H1 (cell line): ENCODE data around the gene NT5DC3. TPM values are rescaled to one million over a fixed set of nuclear protein-coding genes. Genes with fewer than 3 reads are reported as not detected.

Source experiments
- CTCF ChIA-PET: fragments of 300-600 bp; sonication (Branson Sonifier 250); formaldehyde crosslinking; loops from one replicate; lab custom pipeline; 2021; ENCODE audit not compliant: partially characterized antibody; lab: Charles Lee
- POLR2A ChIA-PET: fragments of 300-600 bp; sonication (Branson Sonifier 250); formaldehyde crosslinking; loops from one replicate; lab custom pipeline; 2021; ENCODE audit warnings: inconsistent platforms; ENCODE audit not compliant: partially characterized antibody; lab: Charles Lee
- DNase-seq, 2 experiments: peaks; one replicate each; pipeline versions ENCODE4 v3.0.0 to v3.0.0-alpha.2; 2010 to 2022; ENCODE audit warnings: low spot score in 2 of 2, low read depth in 1 of 2, mixed read lengths in 1 of 2
- FAIRE-seq: peaks from 2 replicates; lab custom pipeline; 2011; peaks lifted over from hg19 to GRCh38; lab: Jason Lieb, UNC
- H2AFZ ChIP-seq: 2 replicates; pipeline ENCODE4 v1.8.1; 2012; ENCODE audit warnings: low read length, inconsistent platforms
- H2AK5ac ChIP-seq: 2 replicates; pipeline ENCODE4 v1.6.1; 2013; ENCODE audit warnings: low read depth, low read length
- H2BK120ac ChIP-seq: replicated peaks from 2 replicates; pipeline ENCODE3; 2013; ENCODE audit warnings: low read depth, low read length, inconsistent platforms
- H2BK12ac ChIP-seq: 2 replicates; pipeline ENCODE4 v1.6.1; 2013; ENCODE audit warnings: low read depth, low read length
- H2BK15ac ChIP-seq: 2 replicates; pipeline ENCODE4 v1.6.1; 2013; ENCODE audit warnings: low read length
- H2BK20ac ChIP-seq: 2 replicates; pipeline ENCODE4 v1.6.1; 2013; ENCODE audit warnings: low read length
- H2BK5ac ChIP-seq: 2 replicates; pipeline ENCODE4 v1.6.1; 2013; ENCODE audit warnings: low read depth, low read length
- H3K14ac ChIP-seq: 2 replicates; pipeline ENCODE4 v1.6.1; 2013; ENCODE audit warnings: inconsistent platforms; ENCODE audit not compliant: insufficient read length
- H3K18ac ChIP-seq: 2 replicates; pipeline ENCODE4 v1.6.1; 2013; ENCODE audit warnings: low read length; ENCODE audit errors: extremely low read depth
- H3K23ac ChIP-seq: 2 replicates; pipeline ENCODE4 v1.6.1; 2013; ENCODE audit warnings: inconsistent platforms; ENCODE audit not compliant: insufficient read length
- H3K23me2 ChIP-seq: 2 replicates; pipeline ENCODE4 v1.6.1; 2013; ENCODE audit warnings: low read depth, low read length
- H3K27ac ChIP-seq: 2 replicates; pipeline ENCODE4 v1.6.1; 2011; ENCODE audit warnings: low read depth, low read length, inconsistent platforms
- H3K27me3 ChIP-seq, 4 experiments: replicated peaks in 1 of 4; 1 replicate in 1 of 4; 2 replicates in 3 of 4; pipeline versions ENCODE4 v1.6.1 to v1.8.1; 2011 to 2013; ENCODE audit warnings: low read length in 3 of 4, mild to moderate bottlenecking in 3 of 4, inconsistent platforms in 2 of 4, mixed read lengths in 2 of 4, moderate library complexity in 1 of 4; ENCODE audit not compliant: control insufficient read depth in 3 of 4, insufficient read depth in 3 of 4; ENCODE audit errors: extremely low read depth in 1 of 4
- H3K36me3 ChIP-seq, 4 experiments: 2 replicates each; pipeline versions ENCODE4 v1.6.1 to v1.8.1; 2011 to 2013; ENCODE audit warnings: mild to moderate bottlenecking in 4 of 4, low read length in 3 of 4, moderate library complexity in 2 of 4, control low read depth in 1 of 4, inconsistent platforms in 1 of 4; ENCODE audit not compliant: insufficient read depth in 4 of 4, control insufficient read depth in 2 of 4
- H3K4ac ChIP-seq: replicated peaks from 2 replicates; pipeline ENCODE3; 2013; ENCODE audit warnings: low read length, low read depth, mixed read lengths, inconsistent platforms; ENCODE audit not compliant: insufficient read length
- H3K4me1 ChIP-seq, 4 experiments: replicated peaks in 1 of 4; 1 replicate in 1 of 4; 2 replicates in 3 of 4; pipeline versions ENCODE4 v1.6.1 to v1.8.1; 2011 to 2013; ENCODE audit warnings: low read length in 3 of 4, inconsistent platforms in 2 of 4, mixed read lengths in 1 of 4; ENCODE audit not compliant: insufficient read depth in 4 of 4, control insufficient read depth in 3 of 4
- H3K4me2 ChIP-seq, 2 experiments: 2 replicates each; pipeline versions ENCODE4 v1.6.1 to v1.8.1; 2011 to 2013; ENCODE audit warnings: low read depth in 2 of 2, low read length in 2 of 2, control low read depth in 1 of 2, inconsistent platforms in 1 of 2, mild to moderate bottlenecking in 1 of 2; ENCODE audit not compliant: insufficient read depth in 1 of 2
- H3K4me3 ChIP-seq, 4 experiments: fragments of 200-600, 300-600 bp in 1 of 4; sonication (generic), shearing (Covaris generic), sonication (Bioruptor Twin) in 1 of 4; 2 replicates each; pipeline versions ENCODE4 v1.5.1 to v1.8.1; 2011 to 2016; ENCODE audit warnings: low read length in 4 of 4, low read depth in 3 of 4, control low read depth in 2 of 4, inconsistent platforms in 2 of 4, mild to moderate bottlenecking in 2 of 4, mixed read lengths in 1 of 4, moderate library complexity in 1 of 4; ENCODE audit not compliant: insufficient read depth in 2 of 4; ENCODE audit errors: extremely low read depth in 1 of 4
- H3K56ac ChIP-seq: replicated peaks from 2 replicates; pipeline ENCODE3; 2013; ENCODE audit warnings: low read depth, mild to moderate bottlenecking, mixed read lengths, low read length, inconsistent platforms; ENCODE audit not compliant: insufficient read length
- H3K79me1 ChIP-seq: 2 replicates; pipeline ENCODE4 v1.6.1; 2013; ENCODE audit warnings: low read depth, low read length, control low read depth
- H3K79me2 ChIP-seq, 2 experiments: 2 replicates each; pipeline versions ENCODE4 v1.6.1 to v1.8.1; 2012 to 2013; ENCODE audit warnings: low read length in 2 of 2, mild to moderate bottlenecking in 2 of 2, inconsistent platforms in 1 of 2; ENCODE audit not compliant: insufficient read depth in 2 of 2, control insufficient read depth in 1 of 2
- H3K9ac ChIP-seq, 4 experiments: replicated peaks in 1 of 4; 1 replicate in 1 of 4; 2 replicates in 3 of 4; pipeline versions ENCODE4 v1.6.1 to v1.8.1; 2011 to 2013; ENCODE audit warnings: low read depth in 3 of 4, low read length in 3 of 4, control low read depth in 2 of 4, mild to moderate bottlenecking in 2 of 4, moderate library complexity in 2 of 4, inconsistent platforms in 1 of 4; ENCODE audit errors: extremely low read depth in 1 of 4
- H3K9me3 ChIP-seq, 2 experiments: 2 replicates each; pipeline versions ENCODE4 v1.6.1 to v1.8.1; 2012 to 2013; ENCODE audit warnings: mild to moderate bottlenecking in 2 of 2, moderate library complexity in 2 of 2, control low read depth in 1 of 2, inconsistent platforms in 1 of 2, low read depth in 1 of 2, low read length in 1 of 2, mixed read lengths in 1 of 2; ENCODE audit not compliant: insufficient read depth in 2 of 2
- H4K20me1 ChIP-seq, 2 experiments: replicated peaks in 1 of 2; 2 replicates each; pipeline versions ENCODE3 to v1.8.1; 2011 to 2013; ENCODE audit warnings: inconsistent platforms in 2 of 2, low read length in 2 of 2, mild to moderate bottlenecking in 1 of 2; ENCODE audit not compliant: insufficient read depth in 2 of 2, control insufficient read depth in 1 of 2
- H4K5ac ChIP-seq: 2 replicates; pipeline ENCODE4 v1.6.1; 2013; ENCODE audit warnings: low read length, low read depth, mixed read lengths, inconsistent platforms; ENCODE audit not compliant: insufficient read length
- H4K8ac ChIP-seq: 2 replicates; pipeline ENCODE4 v1.8.0; 2013; ENCODE audit warnings: mild to moderate bottlenecking, moderate library complexity, low read length, inconsistent platforms; ENCODE audit not compliant: insufficient read depth; ENCODE audit errors: extremely low read depth
- H4K91ac ChIP-seq: replicated peaks from 2 replicates; pipeline ENCODE3; 2013; ENCODE audit warnings: low read length, mixed read lengths, inconsistent platforms; ENCODE audit not compliant: insufficient read length
- CBX5 ChIP-seq: fragments of 300-800, 300-1000 bp; sonication (generic); IDR thresholded peaks from 2 replicates; pipeline ENCODE4 v1.7.1; 2016; ENCODE audit warnings: antibody characterized with exemption, low read length, low read depth
- CTCF ChIP-seq, 3 experiments: IDR thresholded peaks; 1 replicate in 2 of 3; 2 replicates in 1 of 3; pipeline versions ENCODE4 v1.5.1 to v1.6.1; 2011; ENCODE audit warnings: low read length in 3 of 3, mild to moderate bottlenecking in 3 of 3, inconsistent platforms in 2 of 3, low read depth in 1 of 3, moderate library complexity in 1 of 3; ENCODE audit not compliant: insufficient read depth in 1 of 3; ENCODE audit errors: control extremely low read depth in 1 of 3
- JUND ChIP-seq: IDR thresholded peaks from 2 replicates; pipeline ENCODE4 v1.6.1; 2011; ENCODE audit warnings: mild to moderate bottlenecking, improper control_type of control experiment, low read length
- MAFK ChIP-seq: IDR thresholded peaks from 2 replicates; pipeline ENCODE4 v1.6.1; 2012; ENCODE audit warnings: low read depth, mild to moderate bottlenecking, improper control_type of control experiment, low read length
- SAP30 ChIP-seq: fragments of 300-600 bp; sonication (generic); IDR thresholded peaks from 2 replicates; pipeline ENCODE4 v1.7.1; 2012; ENCODE audit warnings: low read length, moderate library complexity, mild to moderate bottlenecking, inconsistent platforms; ENCODE audit not compliant: insufficient read depth, insufficient replicate concordance
- SIN3A ChIP-seq, 2 experiments: IDR thresholded peaks in 1 of 2; conservative IDR thresholded peaks in 1 of 2; 2 replicates each; pipeline ENCODE4 v1.6.1; 2011 to 2012; ENCODE audit warnings: low read length in 2 of 2, improper control_type of control experiment in 1 of 2, low read depth in 1 of 2, mild to moderate bottlenecking in 1 of 2
- SIRT6 ChIP-seq: IDR thresholded peaks from one replicate; pipeline ENCODE4 v1.7.1; 2012; ENCODE audit warnings: low read length, inconsistent platforms
- SP2 ChIP-seq: IDR thresholded peaks from 2 replicates; pipeline ENCODE4 v1.6.1; 2012; ENCODE audit warnings: mild to moderate bottlenecking, low read length, inconsistent platforms
- SRF ChIP-seq: IDR thresholded peaks from 2 replicates; pipeline ENCODE4 v1.6.1; 2011; ENCODE audit warnings: mild to moderate bottlenecking, low read depth, low read length, moderate library complexity
- TBP ChIP-seq: IDR thresholded peaks from 2 replicates; pipeline ENCODE4 v1.6.1; 2011; ENCODE audit warnings: low read depth, low read length, improper control_type of control experiment
- TEAD4 ChIP-seq: IDR thresholded peaks from 2 replicates; pipeline ENCODE4 v1.6.1; 2012; ENCODE audit warnings: low read depth, low read length, inconsistent platforms, mixed read lengths
- ZNF274 ChIP-seq: IDR thresholded peaks from 2 replicates; pipeline ENCODE4 v1.7.0; 2012; ENCODE audit warnings: low read length, borderline replicate concordance; ENCODE audit errors: extremely low read depth
- WGBS, 2 experiments: shearing (Covaris generic) in 1 of 2; methylation state at CpG; one replicate each; pipeline versions ENCODE4 v1.1.6 to v1.1.7; 2013 to 2015; ENCODE audit warnings: low lambda C conversion rate in 2 of 2, mixed read lengths in 2 of 2, inconsistent platforms in 1 of 2, low coverage in 1 of 2, missing lambda C conversion rate in 1 of 2; ENCODE audit not compliant: insufficient replicate concordance in 2 of 2, insufficient coverage in 1 of 2, insufficient read length in 1 of 2; ENCODE audit errors: extremely low coverage in 1 of 2, missing lambda C conversion rate in 1 of 2; 5-methylcytosine and 5-hydroxymethylcytosine counted together
- polyA plus RNA-seq, 7 experiments: library from polyadenylated mRNA; depleted of rRNA in 3 of 7; stranded (reverse) in 5 of 7; unstranded in 2 of 7; fragments of >200 nt in 5 of 7; fragments of 200-250 nt in 2 of 7; gene quantifications; 1 replicate in 5 of 7; 2 replicates in 1 of 7; 4 replicates in 1 of 7; pipeline versions ENCODE4 v1.2.1 to v1.2.3, GENCODE V29; 2011 to 2013; ENCODE audit warnings: missing spikeins in 2 of 7, mixed read lengths in 2 of 7
- total RNA-seq: library from RNA; stranded (reverse); fragmentation: NEBNext Ultra II Directional; extraction: Animal tissue kit (Norgen Biotek cat#: 25700); gene quantifications from 2 replicates; pipeline ENCODE4 v1.2.1, GENCODE V29; 2021

The NT5DC3 gene
- total and polyA plus RNA-seq, 2 of the 8 experiments (the other 6 are each of a cell fraction or from before 2014, with no cell fraction given), result 5.4 to 14.8 TPM

- H2BK120ac ChIP-seq, result no peak overlapping the region
- H2BK5ac ChIP-seq, result no peak overlapping the region
- no peaks in the 10 kb centered on the region for H4K20me1 ChIP-seq
- 59% methylated on average over 4 of the region's 4 CpGs; no CpG with 5 or more reads in 1 of the 2 experiments for WGBS, 2 experiments
- no peak overlapping the region for H3K56ac ChIP-seq
- no peak overlapping the region for H4K91ac ChIP-seq
- H3K27ac ChIP-seq, result no peak overlapping the region
- ChIA-PET CTCF (interaction anchor here (0.7 to 2.1 kb wide), 18 partner anchors 8 to 225 kb away, joined by 3 to 9 read pairs (median 4); partner anchors contain the start of gene HSP90B1), POLR2A (interaction anchor here (1.0 to 2.6 kb wide), 2 partner anchors 46 to 68 kb away, joined by 3 to 10 read pairs; partner anchors contain the start of gene HSP90B1)
- H3K4ac ChIP-seq, result no peak overlapping the region
- H3K9ac ChIP-seq, result no peak overlapping the region
- H3K4me2 ChIP-seq, result no peak overlapping the region
- H3K4me3 ChIP-seq, result no peak overlapping the region
- H2AK5ac ChIP-seq, result no peak overlapping the region
- no peaks in the 10 kb centered on the region for H3K27me3 ChIP-seq
- no peaks in the 10 kb centered on the region for H3K4me1 ChIP-seq
- H3K79me2 ChIP-seq, result no peaks in the 10 kb centered on the region
- no peaks in the 10 kb centered on the region for H3K9me3 ChIP-seq
- no peaks in the 10 kb centered on the region for H3K23me2 ChIP-seq
- DNase-seq (no peak), FAIRE-seq (peak; percentile 52)
- no peak overlapping the region for H3K14ac ChIP-seq
- no peak overlapping the region for H3K18ac ChIP-seq
- no peak overlapping the region for H2BK20ac ChIP-seq
- H3K79me1 ChIP-seq, result no peaks in the 10 kb centered on the region
- H4K5ac ChIP-seq, result no peak overlapping the region
- no peaks in the 10 kb centered on the region for H3K36me3 ChIP-seq
- no peak overlapping the region for H4K8ac ChIP-seq
- no peak overlapping the region for H3K23ac ChIP-seq
- no peak overlapping the region for H2BK12ac ChIP-seq
- no peak overlapping the region for H2BK15ac ChIP-seq
- H2AFZ ChIP-seq, result no peak overlapping the region
- TF ChIP-seq TEAD4 (no peak), SAP30 (no peak), SIRT6 (no peak), SP2 (no peak), TBP (no peak), SRF (no peak), JUND (no peak), CBX5 (no peak), MAFK (no peak), SIN3A (conservative IDR thresholded peaks at IDR 0.05 in 1 of 2, IDR thresholded peaks at IDR 0.05 in 1 of 2; ENCODE audit: low read depth in 1 of 2, low read length in 2 of 2) (no peak), ZNF274 (no peak), CTCF (IDR thresholded peaks at IDR 0.05; ENCODE audit: control extremely low read depth in 1 of 3, insufficient read depth in 1 of 3, low read depth in 1 of 3, low read length in 3 of 3) (peak in 2 of 3 experiments; percentile 32 to 42; a peak in 2 of 4 replicates)
These were observed 43.3 kb upstream of the NT5DC3 start for GRCh38 chr12:103884316-103884715.
